Erythroblast (primary cell): ENCODE measurements around the gene MYL7.

Experiments
- GATA1 ChIP-seq: IDR thresholded peaks from 2 replicates; pipeline ENCODE4 v1.6.1; 2011; ENCODE audit warnings: low read depth, mild to moderate bottlenecking, control low read depth, low read length, moderate library complexity
- POLR2A ChIP-seq: IDR thresholded peaks from 2 replicates; pipeline ENCODE4 v1.6.1; 2011; ENCODE audit warnings: mild to moderate bottlenecking, low read length

- TF ChIP-seq POLR2A: no peak
- TF ChIP-seq GATA1: no peak
These were observed 37.6 kb downstream of the MYL7 start for GRCh38 chr7:44103566-44103922.
